Liver (tissue), 9 donors: ENCODE results near the gene ITPRIPL2. TPM values are rescaled to one million over a fixed set of nuclear protein-coding genes. Genes with fewer than 3 reads are reported as not detected.

Source experiments
- DNase-seq: peaks from one replicate; pipeline ENCODE4 v3.0.0-alpha.2; 2017; ENCODE audit warnings: low spot score
- H3K27ac ChIP-seq, 2 donors: one replicate each; pipeline ENCODE4 v1.7.0; 2013; ENCODE audit warnings: inconsistent platforms in 2 of 2, low read length in 2 of 2, control low read depth in 1 of 2, low read depth in 1 of 2, mild to moderate bottlenecking in 1 of 2
- H3K27me3 ChIP-seq, 4 donors: one replicate each; pipeline versions ENCODE4 v1.6.1 to v1.7.0; 2013; ENCODE audit warnings: low read length in 3 of 4, inconsistent platforms in 1 of 4, mild to moderate bottlenecking in 1 of 4, moderate library complexity in 1 of 4; ENCODE audit not compliant: control insufficient read depth in 4 of 4, insufficient read depth in 4 of 4
- H3K36me3 ChIP-seq, 4 donors: one replicate each; pipeline versions ENCODE4 v1.6.1 to v1.7.0; 2013; ENCODE audit warnings: low read length in 3 of 4, mild to moderate bottlenecking in 3 of 4, low read depth in 1 of 4, moderate library complexity in 1 of 4; ENCODE audit not compliant: control insufficient read depth in 4 of 4, insufficient read depth in 3 of 4
- H3K4me1 ChIP-seq, 4 donors: one replicate each; pipeline versions ENCODE4 v1.6.1 to v1.7.0; 2013; ENCODE audit warnings: low read length in 3 of 4, mild to moderate bottlenecking in 3 of 4, moderate library complexity in 1 of 4; ENCODE audit not compliant: control insufficient read depth in 4 of 4, insufficient read depth in 4 of 4
- H3K4me3 ChIP-seq, 3 donors: one replicate each; pipeline versions ENCODE4 v1.6.1 to v1.7.0; 2013; ENCODE audit warnings: low read length in 3 of 3, control low read depth in 1 of 3, low read depth in 1 of 3, mild to moderate bottlenecking in 1 of 3
- H3K9ac ChIP-seq, 2 donors: one replicate each; pipeline ENCODE4 v1.7.0; 2013; ENCODE audit warnings: low read length in 2 of 2, mild to moderate bottlenecking in 2 of 2, moderate library complexity in 2 of 2, control low read depth in 1 of 2, low read depth in 1 of 2
- H3K9me3 ChIP-seq, 4 donors: one replicate each; pipeline versions ENCODE4 v1.6.1 to v1.7.0; 2013; ENCODE audit warnings: low read length in 3 of 4; ENCODE audit not compliant: control insufficient read depth in 4 of 4
- ATF3 ChIP-seq: IDR thresholded peaks from 2 replicates; pipeline ENCODE4 v1.6.1; 2016; ENCODE audit warnings: antibody characterized with exemption
- CTCF ChIP-seq: fragments of 150-350 bp; IDR thresholded peaks from 2 replicates; pipeline ENCODE4 v1.5.1; 2017; ENCODE audit warnings: improper control_type of control experiment, low read depth, low read length; ENCODE audit not compliant: missing input control
- EGR1 ChIP-seq, 2 donors: IDR thresholded peaks; 2 replicates each; pipeline ENCODE4 v1.6.1; 2016 to 2018; ENCODE audit warnings: antibody characterized with exemption in 2 of 2, low read depth in 2 of 2
- FOXA2 ChIP-seq: IDR thresholded peaks from 2 replicates; pipeline ENCODE4 v1.6.1; 2016; ENCODE audit warnings: antibody characterized with exemption
- GABPA ChIP-seq, 2 donors: IDR thresholded peaks in 1 of 2; conservative IDR thresholded peaks in 1 of 2; 2 replicates each; pipeline ENCODE4 v1.6.1; 2016; ENCODE audit warnings: antibody characterized with exemption in 2 of 2, mild to moderate bottlenecking in 1 of 2, moderate library complexity in 1 of 2
- HNF4A ChIP-seq, 2 donors: conservative IDR thresholded peaks; 2 replicates each; pipeline ENCODE4 v1.6.1; 2016; ENCODE audit warnings: antibody characterized with exemption in 2 of 2, mild to moderate bottlenecking in 2 of 2
- HNF4G ChIP-seq: IDR thresholded peaks from 2 replicates; pipeline ENCODE4 v1.6.1; 2016; ENCODE audit warnings: antibody characterized with exemption
- JUND ChIP-seq, 2 donors: IDR thresholded peaks; 2 replicates each; pipeline ENCODE4 v1.6.1; 2016; ENCODE audit warnings: antibody characterized with exemption in 2 of 2
- MAX ChIP-seq: IDR thresholded peaks from 2 replicates; pipeline ENCODE4 v1.6.1; 2016; ENCODE audit warnings: antibody characterized with exemption
- RAD21 ChIP-seq, 2 donors: IDR thresholded peaks; 2 replicates each; pipeline ENCODE4 v1.6.1; 2016; ENCODE audit warnings: antibody characterized with exemption in 2 of 2, mild to moderate bottlenecking in 2 of 2
- REST ChIP-seq: IDR thresholded peaks from 2 replicates; pipeline ENCODE4 v1.6.1; 2016; ENCODE audit warnings: antibody characterized with exemption, mild to moderate bottlenecking
- SP1 ChIP-seq: IDR thresholded peaks from 2 replicates; pipeline ENCODE4 v1.6.1; 2018; ENCODE audit warnings: antibody characterized with exemption, mild to moderate bottlenecking
- TAF1 ChIP-seq: conservative IDR thresholded peaks from 2 replicates; pipeline ENCODE4 v1.6.1; 2016; ENCODE audit warnings: antibody characterized with exemption, mild to moderate bottlenecking
- YY1 ChIP-seq: IDR thresholded peaks from 2 replicates; pipeline ENCODE4 v1.6.1; 2016; ENCODE audit warnings: antibody characterized with exemption, mild to moderate bottlenecking
- ZBTB33 ChIP-seq: IDR thresholded peaks from 2 replicates; pipeline ENCODE4 v1.6.1; 2016; ENCODE audit warnings: antibody characterized with exemption
- WGBS: extraction: QIAGEN DNeasy Blood & Tissue Kit; methylation state at CpG from one replicate; pipeline ENCODE4 v1.1.7; 2013; 5-methylcytosine and 5-hydroxymethylcytosine counted together
- polyA plus RNA-seq, 2 donors: library from polyadenylated mRNA; stranded (reverse) in 1 of 2; unstranded in 1 of 2; fragments of 200-250 nt in 1 of 2; fragments of >200 nt in 1 of 2; fragmentation: Nextera tagmentation in 1 of 2; extraction: Ambion mirVana in 1 of 2; gene quantifications; one replicate each; pipeline versions ENCODE4 v1.2.1 to v1.2.3, GENCODE V29; 2013 to 2015
- total RNA-seq, 2 donors: library from RNA; depleted of rRNA; stranded (reverse); fragments of >200 nt; gene quantifications; one replicate each; pipeline ENCODE4 v1.2.3, GENCODE V29; 2014
- donor health status: healthy.
- donor health status: healthy.
- donor health status: healthy.
- donor health status: healthy.
- donor health status: healthy.

ITPRIPL2 gene
- total and polyA plus RNA-seq, 4 donors, result 2.2 to 14.3 (median 5.5) TPM

GRCh38 chr16:19109288-19109664 is 4.5 kb upstream of the ITPRIPL2 start:
- Histone ChIP-seq H3K9ac (no peak overlapping the region), H3K27me3 (no peaks in the 10 kb centered on the region), H3K4me1 (peaks cover 9 to 33% (median 18%) of the 10 kb centered on the region in 4 donors), H3K27ac (no peak overlapping the region), H3K36me3 (no peaks in the 10 kb centered on the region), H3K4me3 (no peak overlapping the region), H3K9me3 (no peaks in the 10 kb centered on the region)
- 94% methylated on average over 4 of the region's 4 CpGs for WGBS
- DNase-seq, result no peak
- TF ChIP-seq ZBTB33 (no peak), RAD21 (IDR thresholded peaks at IDR 0.05) (no peak), TAF1 (no peak), CTCF (no peak), YY1 (no peak), EGR1 (IDR thresholded peaks at IDR 0.05; ENCODE audit: low read depth in 2 of 2) (no peak), SP1 (no peak), MAX (no peak), REST (no peak), JUND (IDR thresholded peaks at IDR 0.05) (no peak), HNF4G (no peak), ATF3 (no peak), HNF4A (conservative IDR thresholded peaks at IDR 0.05) (no peak), GABPA (IDR thresholded peaks at IDR 0.05 in 1 of 2, conservative IDR thresholded peaks at IDR 0.05 in 1 of 2) (no peak), FOXA2 (no peak)
